ENCODE results near the gene LGALS4.

- TF ChIP-seq CTCF (IDR thresholded peaks at IDR 0.05; ENCODE audit: low read length) (no peak), EZH2 (optimal IDR thresholded peaks at IDR 0.05; ENCODE audit: low read depth, low read length) (no peak), EZH2phosphoT487 (IDR thresholded peaks at IDR 0.05; ENCODE audit: low read length) (no peak)
Measured at GRCh38 chr19:38765214-38765613, 47.5 kb downstream of the LGALS4 start.

Data from MM.1S (cell line).